Large intestine (tissue), 3 donors: ENCODE measurements around the gene TENM4. TPM values are rescaled to one million over a fixed set of nuclear protein-coding genes. Genes with fewer than 3 reads are reported as not detected.

Experiments
- DNase-seq, 2 donors: peaks; one replicate each; pipeline versions ENCODE4 v3.0.0 to v3.0.0-alpha.2; 2013
- H3K27ac ChIP-seq: one replicate; pipeline ENCODE4 v1.5.1; 2013; ENCODE audit warnings: low read length
- H3K27me3 ChIP-seq: 2 replicates; pipeline ENCODE4 v1.6.1; 2013; ENCODE audit warnings: low read length; ENCODE audit not compliant: control insufficient read depth, insufficient read depth
- H3K36me3 ChIP-seq: 2 replicates; pipeline ENCODE4 v1.6.1; 2013; ENCODE audit warnings: low read length; ENCODE audit not compliant: control insufficient read depth, insufficient read depth
- H3K4me1 ChIP-seq: one replicate; pipeline ENCODE4 v1.6.1; 2013; ENCODE audit warnings: low read length; ENCODE audit not compliant: control insufficient read depth, insufficient read depth
- H3K4me3 ChIP-seq: one replicate; pipeline ENCODE4 v1.5.1; 2013; ENCODE audit warnings: low read length
- H3K9me3 ChIP-seq: one replicate; pipeline ENCODE4 v1.6.1; 2013; ENCODE audit warnings: mild to moderate bottlenecking, low read depth, low read length, moderate library complexity; ENCODE audit not compliant: control insufficient read depth
- WGBS: methylation state at CpG from one replicate; pipeline ENCODE4 v1.1.5; 2013; ENCODE audit warnings: low lambda C conversion rate; ENCODE audit not compliant: insufficient coverage; 5-methylcytosine and 5-hydroxymethylcytosine counted together
- polyA plus RNA-seq: library from polyadenylated mRNA; unstranded; fragments of 120-200 nt; gene quantifications from one replicate; pipeline ENCODE4 v1.2.1, GENCODE V29; 2013

Gene TENM4
- polyA plus RNA-seq, 1 donor: 2.1 TPM

DNA sequence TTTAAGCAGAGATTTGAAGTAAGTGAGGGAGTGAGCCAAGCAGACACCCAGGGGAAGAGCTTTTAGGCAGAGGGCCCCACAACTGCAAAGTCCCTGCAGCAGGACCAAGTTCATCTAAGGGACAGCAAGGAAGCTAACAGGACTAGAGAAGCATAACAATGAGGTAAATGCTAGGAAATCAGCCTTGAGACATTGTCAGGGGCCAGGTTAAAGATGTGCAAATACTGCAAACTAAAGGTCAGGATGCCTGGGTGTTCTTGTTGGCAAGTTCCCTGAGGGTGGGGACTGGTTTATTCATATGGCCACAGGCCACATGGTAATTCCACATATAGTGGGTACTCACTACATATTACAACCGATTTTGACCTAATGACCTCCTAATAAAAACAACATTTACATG lies 467.0 kb downstream of the TENM4 start:
- H3K36me3 ChIP-seq: no peaks in the 10 kb centered on the region
- no CpG with 5 or more reads among the region's 1 CpG for WGBS
- H3K9me3 ChIP-seq: no peaks in the 10 kb centered on the region
- H3K4me1 ChIP-seq: no peaks in the 10 kb centered on the region
- DNase-seq: no peak
- no peak overlapping the region for H3K4me3 ChIP-seq
- H3K27ac ChIP-seq: no peak overlapping the region
- peaks cover under 1% of the 10 kb centered on the region for H3K27me3 ChIP-seq

DNA sequence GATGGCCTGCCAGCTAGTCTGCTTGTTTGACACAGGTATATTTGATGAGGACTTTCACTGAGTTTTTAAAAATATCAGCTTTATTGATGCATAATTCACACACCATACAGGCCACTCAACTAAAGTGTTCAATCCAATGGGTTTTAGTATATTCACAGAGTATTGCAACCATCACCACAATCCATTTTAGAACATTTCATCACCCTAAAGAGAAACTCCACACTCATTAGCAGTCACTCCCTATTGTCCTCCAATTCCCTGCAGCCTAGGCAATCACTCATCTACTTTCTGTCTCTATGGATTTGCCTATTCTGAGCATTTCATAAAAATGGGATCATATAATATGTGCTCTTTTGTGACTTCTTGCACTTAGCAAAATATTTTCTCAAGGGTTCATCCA lies 468.2 kb downstream of the TENM4 start:
- H3K4me1 ChIP-seq: no peaks in the 10 kb centered on the region
- DNase-seq: no peak
- no peaks in the 10 kb centered on the region for H3K27me3 ChIP-seq
- no peaks in the 10 kb centered on the region for H3K36me3 ChIP-seq
- H3K4me3 ChIP-seq: no peak overlapping the region
- H3K27ac ChIP-seq: no peak overlapping the region
- H3K9me3 ChIP-seq: no peaks in the 10 kb centered on the region

DNA sequence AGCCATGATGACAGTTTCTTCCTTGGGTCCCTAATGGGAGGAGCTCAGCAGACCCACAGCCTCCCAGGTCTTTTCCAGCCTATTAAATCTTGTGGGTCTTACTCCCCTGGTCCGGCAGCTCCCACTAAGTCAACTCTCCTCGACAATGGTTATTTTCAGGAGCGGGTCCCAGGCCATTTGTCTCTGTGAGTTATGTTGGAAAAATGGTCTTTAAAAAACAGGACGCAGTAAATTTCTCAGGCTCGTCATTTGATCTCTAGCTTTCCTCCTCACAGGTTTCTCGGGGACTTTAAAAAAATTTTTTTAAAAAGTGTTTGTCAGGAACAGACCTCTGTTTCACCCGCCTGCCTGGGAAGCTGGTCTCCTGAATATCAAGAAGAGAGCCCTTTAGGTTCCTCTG lies 468.7 kb downstream of the TENM4 start:
- Histone ChIP-seq H3K9me3 (no peaks in the 10 kb centered on the region), H3K27me3 (no peaks in the 10 kb centered on the region), H3K27ac (no peak overlapping the region), H3K36me3 (no peaks in the 10 kb centered on the region), H3K4me3 (no peak overlapping the region), H3K4me1 (no peaks in the 10 kb centered on the region)
- WGBS: 100% methylated on average over 2 of the region's 7 CpGs
- no peak for DNase-seq

DNA sequence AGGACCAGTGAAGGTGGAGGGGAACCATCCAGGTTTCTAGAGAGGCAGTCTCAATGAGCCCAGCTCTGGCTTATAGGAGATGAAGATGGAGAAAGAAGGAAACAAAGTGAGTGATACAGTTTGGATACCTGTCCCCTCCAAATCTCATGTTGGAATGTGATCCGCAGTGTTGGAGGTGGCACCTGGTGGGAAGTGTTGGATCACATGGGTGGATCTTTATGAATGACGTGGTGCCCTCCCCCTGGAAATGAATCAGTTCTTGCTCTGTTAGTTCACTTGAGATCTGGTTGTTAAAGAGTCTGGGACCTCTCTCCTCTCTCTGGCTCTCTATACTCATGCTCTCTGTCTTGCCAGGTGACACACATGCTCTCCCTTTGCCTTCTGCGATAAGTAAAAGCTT lies 473.0 kb downstream of the TENM4 start:
- no peak overlapping the region for H3K4me3 ChIP-seq
- peaks cover 3% of the 10 kb centered on the region for H3K27me3 ChIP-seq
- WGBS: no CpG with 5 or more reads among the region's 3 CpGs
- H3K36me3 ChIP-seq: no peaks in the 10 kb centered on the region
- H3K9me3 ChIP-seq: no peaks in the 10 kb centered on the region
- DNase-seq: no peak
- peaks cover 3% of the 10 kb centered on the region for H3K4me1 ChIP-seq
- H3K27ac ChIP-seq: no peak overlapping the region

GRCh38 chr11:78965432-78965831 lies 475.4 kb downstream of the TENM4 start:
- H3K36me3 ChIP-seq: no peaks in the 10 kb centered on the region
- DNase-seq: no peak
- no peak overlapping the region for H3K4me3 ChIP-seq
- 74% methylated on average over 4 of the region's 8 CpGs for WGBS
- no peaks in the 10 kb centered on the region for H3K9me3 ChIP-seq
- no peak overlapping the region for H3K27ac ChIP-seq
- peaks cover 9% of the 10 kb centered on the region for H3K4me1 ChIP-seq
- H3K27me3 ChIP-seq: peaks cover 24% of the 10 kb centered on the region

GRCh38 chr11:78961937-78962701 lies 478.7 kb downstream of the TENM4 start:
- Histone ChIP-seq H3K36me3 (no peaks in the 10 kb centered on the region), H3K27ac (no peak overlapping the region), H3K27me3 (peaks cover 38% of the 10 kb centered on the region), H3K4me3 (no peak overlapping the region), H3K4me1 (peaks cover 9% of the 10 kb centered on the region), H3K9me3 (no peaks in the 10 kb centered on the region)
- WGBS: 10% methylated on average over 2 of the region's 36 CpGs
- DNase-seq: peak; percentile 22 to 31

GRCh38 chr11:78961247-78961646 lies 479.6 kb downstream of the TENM4 start:
- Histone ChIP-seq H3K27me3 (peaks cover 37% of the 10 kb centered on the region), H3K4me3 (no peak overlapping the region), H3K36me3 (no peaks in the 10 kb centered on the region), H3K4me1 (peaks cover 9% of the 10 kb centered on the region), H3K27ac (no peak overlapping the region), H3K9me3 (no peaks in the 10 kb centered on the region)
- WGBS: no CpG with 5 or more reads among the region's 3 CpGs
- DNase-seq: peak; percentile 22 to 23

- no peak overlapping the region for H3K27ac ChIP-seq
- WGBS: no CpG with 5 or more reads among the region's 3 CpGs
- H3K4me1 ChIP-seq: peaks cover 8% of the 10 kb centered on the region
- DNase-seq: no peak
- no peaks in the 10 kb centered on the region for H3K36me3 ChIP-seq
- no peaks in the 10 kb centered on the region for H3K9me3 ChIP-seq
- H3K4me3 ChIP-seq: no peak overlapping the region
- peaks cover 35% of the 10 kb centered on the region for H3K27me3 ChIP-seq
Observed at GRCh38 chr11:78958444-78958843, 482.4 kb downstream of the TENM4 start.

- Histone ChIP-seq H3K4me3 (no peak overlapping the region), H3K4me1 (peaks cover 5% of the 10 kb centered on the region), H3K27ac (no peak overlapping the region), H3K27me3 (peaks cover 35% of the 10 kb centered on the region), H3K9me3 (no peaks in the 10 kb centered on the region), H3K36me3 (no peaks in the 10 kb centered on the region)
- no peak for DNase-seq
- WGBS: no CpG with 5 or more reads among the region's 5 CpGs
Observed at GRCh38 chr11:78957476-78958245, 483.2 kb downstream of the TENM4 start.

GRCh38 chr11:78954696-78955095 lies 486.1 kb downstream of the TENM4 start:
- no peak overlapping the region for H3K27ac ChIP-seq
- no peak for DNase-seq
- H3K9me3 ChIP-seq: no peaks in the 10 kb centered on the region
- no peak overlapping the region for H3K4me3 ChIP-seq
- H3K36me3 ChIP-seq: no peaks in the 10 kb centered on the region
- WGBS: no CpG with 5 or more reads among the region's 3 CpGs
- no peaks in the 10 kb centered on the region for H3K4me1 ChIP-seq
- H3K27me3 ChIP-seq: peaks cover 8% of the 10 kb centered on the region
